H1 (cell line): ENCODE measurements around the gene FOXO6. TPM values are rescaled to one million over a fixed set of nuclear protein-coding genes. Genes with fewer than 3 reads are reported as not detected.

Experiments
- CTCF ChIA-PET: fragments of 300-600 bp; sonication (Branson Sonifier 250); formaldehyde crosslinking; loops from one replicate; lab custom pipeline; 2021; ENCODE audit not compliant: partially characterized antibody; lab: Charles Lee
- POLR2A ChIA-PET: fragments of 300-600 bp; sonication (Branson Sonifier 250); formaldehyde crosslinking; loops from one replicate; lab custom pipeline; 2021; ENCODE audit warnings: inconsistent platforms; ENCODE audit not compliant: partially characterized antibody; lab: Charles Lee
- DNase-seq, 2 experiments: peaks; one replicate each; pipeline versions ENCODE4 v3.0.0 to v3.0.0-alpha.2; 2010 to 2022; ENCODE audit warnings: low spot score in 2 of 2, low read depth in 1 of 2, mixed read lengths in 1 of 2
- FAIRE-seq: peaks from 2 replicates; lab custom pipeline; 2011; peaks lifted over from hg19 to GRCh38; lab: Jason Lieb, UNC
- H2AFZ ChIP-seq: 2 replicates; pipeline ENCODE4 v1.8.1; 2012; ENCODE audit warnings: low read length, inconsistent platforms
- H2AK5ac ChIP-seq: 2 replicates; pipeline ENCODE4 v1.6.1; 2013; ENCODE audit warnings: low read depth, low read length
- H2BK120ac ChIP-seq: replicated peaks from 2 replicates; pipeline ENCODE3; 2013; ENCODE audit warnings: low read depth, low read length, inconsistent platforms
- H2BK12ac ChIP-seq: 2 replicates; pipeline ENCODE4 v1.6.1; 2013; ENCODE audit warnings: low read depth, low read length
- H2BK15ac ChIP-seq: 2 replicates; pipeline ENCODE4 v1.6.1; 2013; ENCODE audit warnings: low read length
- H2BK20ac ChIP-seq: 2 replicates; pipeline ENCODE4 v1.6.1; 2013; ENCODE audit warnings: low read length
- H2BK5ac ChIP-seq: 2 replicates; pipeline ENCODE4 v1.6.1; 2013; ENCODE audit warnings: low read depth, low read length
- H3K14ac ChIP-seq: 2 replicates; pipeline ENCODE4 v1.6.1; 2013; ENCODE audit warnings: inconsistent platforms; ENCODE audit not compliant: insufficient read length
- H3K18ac ChIP-seq: 2 replicates; pipeline ENCODE4 v1.6.1; 2013; ENCODE audit warnings: low read length; ENCODE audit errors: extremely low read depth
- H3K23ac ChIP-seq: 2 replicates; pipeline ENCODE4 v1.6.1; 2013; ENCODE audit warnings: inconsistent platforms; ENCODE audit not compliant: insufficient read length
- H3K23me2 ChIP-seq: 2 replicates; pipeline ENCODE4 v1.6.1; 2013; ENCODE audit warnings: low read depth, low read length
- H3K27ac ChIP-seq: 2 replicates; pipeline ENCODE4 v1.6.1; 2011; ENCODE audit warnings: low read depth, low read length, inconsistent platforms
- H3K27me3 ChIP-seq, 4 experiments: replicated peaks in 1 of 4; 1 replicate in 1 of 4; 2 replicates in 3 of 4; pipeline versions ENCODE4 v1.6.1 to v1.8.1; 2011 to 2013; ENCODE audit warnings: low read length in 3 of 4, mild to moderate bottlenecking in 3 of 4, inconsistent platforms in 2 of 4, mixed read lengths in 2 of 4, moderate library complexity in 1 of 4; ENCODE audit not compliant: control insufficient read depth in 3 of 4, insufficient read depth in 3 of 4; ENCODE audit errors: extremely low read depth in 1 of 4
- H3K36me3 ChIP-seq, 4 experiments: 2 replicates each; pipeline versions ENCODE4 v1.6.1 to v1.8.1; 2011 to 2013; ENCODE audit warnings: mild to moderate bottlenecking in 4 of 4, low read length in 3 of 4, moderate library complexity in 2 of 4, control low read depth in 1 of 4, inconsistent platforms in 1 of 4; ENCODE audit not compliant: insufficient read depth in 4 of 4, control insufficient read depth in 2 of 4
- H3K4ac ChIP-seq: replicated peaks from 2 replicates; pipeline ENCODE3; 2013; ENCODE audit warnings: low read length, low read depth, mixed read lengths, inconsistent platforms; ENCODE audit not compliant: insufficient read length
- H3K4me1 ChIP-seq, 4 experiments: replicated peaks in 1 of 4; 1 replicate in 1 of 4; 2 replicates in 3 of 4; pipeline versions ENCODE4 v1.6.1 to v1.8.1; 2011 to 2013; ENCODE audit warnings: low read length in 3 of 4, inconsistent platforms in 2 of 4, mixed read lengths in 1 of 4; ENCODE audit not compliant: insufficient read depth in 4 of 4, control insufficient read depth in 3 of 4
- H3K4me2 ChIP-seq, 2 experiments: 2 replicates each; pipeline versions ENCODE4 v1.6.1 to v1.8.1; 2011 to 2013; ENCODE audit warnings: low read depth in 2 of 2, low read length in 2 of 2, control low read depth in 1 of 2, inconsistent platforms in 1 of 2, mild to moderate bottlenecking in 1 of 2; ENCODE audit not compliant: insufficient read depth in 1 of 2
- H3K4me3 ChIP-seq, 4 experiments: fragments of 200-600, 300-600 bp in 1 of 4; sonication (generic), shearing (Covaris generic), sonication (Bioruptor Twin) in 1 of 4; 2 replicates each; pipeline versions ENCODE4 v1.5.1 to v1.8.1; 2011 to 2016; ENCODE audit warnings: low read length in 4 of 4, low read depth in 3 of 4, control low read depth in 2 of 4, inconsistent platforms in 2 of 4, mild to moderate bottlenecking in 2 of 4, mixed read lengths in 1 of 4, moderate library complexity in 1 of 4; ENCODE audit not compliant: insufficient read depth in 2 of 4; ENCODE audit errors: extremely low read depth in 1 of 4
- H3K56ac ChIP-seq: replicated peaks from 2 replicates; pipeline ENCODE3; 2013; ENCODE audit warnings: low read depth, mild to moderate bottlenecking, mixed read lengths, low read length, inconsistent platforms; ENCODE audit not compliant: insufficient read length
- H3K79me1 ChIP-seq: 2 replicates; pipeline ENCODE4 v1.6.1; 2013; ENCODE audit warnings: low read depth, low read length, control low read depth
- H3K79me2 ChIP-seq, 2 experiments: 2 replicates each; pipeline versions ENCODE4 v1.6.1 to v1.8.1; 2012 to 2013; ENCODE audit warnings: low read length in 2 of 2, mild to moderate bottlenecking in 2 of 2, inconsistent platforms in 1 of 2; ENCODE audit not compliant: insufficient read depth in 2 of 2, control insufficient read depth in 1 of 2
- H3K9ac ChIP-seq, 4 experiments: replicated peaks in 1 of 4; 1 replicate in 1 of 4; 2 replicates in 3 of 4; pipeline versions ENCODE4 v1.6.1 to v1.8.1; 2011 to 2013; ENCODE audit warnings: low read depth in 3 of 4, low read length in 3 of 4, control low read depth in 2 of 4, mild to moderate bottlenecking in 2 of 4, moderate library complexity in 2 of 4, inconsistent platforms in 1 of 4; ENCODE audit errors: extremely low read depth in 1 of 4
- H3K9me3 ChIP-seq, 2 experiments: 2 replicates each; pipeline versions ENCODE4 v1.6.1 to v1.8.1; 2012 to 2013; ENCODE audit warnings: mild to moderate bottlenecking in 2 of 2, moderate library complexity in 2 of 2, control low read depth in 1 of 2, inconsistent platforms in 1 of 2, low read depth in 1 of 2, low read length in 1 of 2, mixed read lengths in 1 of 2; ENCODE audit not compliant: insufficient read depth in 2 of 2
- H4K20me1 ChIP-seq, 2 experiments: replicated peaks in 1 of 2; 2 replicates each; pipeline versions ENCODE3 to v1.8.1; 2011 to 2013; ENCODE audit warnings: inconsistent platforms in 2 of 2, low read length in 2 of 2, mild to moderate bottlenecking in 1 of 2; ENCODE audit not compliant: insufficient read depth in 2 of 2, control insufficient read depth in 1 of 2
- H4K5ac ChIP-seq: 2 replicates; pipeline ENCODE4 v1.6.1; 2013; ENCODE audit warnings: low read length, low read depth, mixed read lengths, inconsistent platforms; ENCODE audit not compliant: insufficient read length
- H4K8ac ChIP-seq: 2 replicates; pipeline ENCODE4 v1.8.0; 2013; ENCODE audit warnings: mild to moderate bottlenecking, moderate library complexity, low read length, inconsistent platforms; ENCODE audit not compliant: insufficient read depth; ENCODE audit errors: extremely low read depth
- H4K91ac ChIP-seq: replicated peaks from 2 replicates; pipeline ENCODE3; 2013; ENCODE audit warnings: low read length, mixed read lengths, inconsistent platforms; ENCODE audit not compliant: insufficient read length
- FOSL1 ChIP-seq: IDR thresholded peaks from 2 replicates; pipeline ENCODE4 v1.6.1; 2011; ENCODE audit warnings: mild to moderate bottlenecking, low read depth, low read length, moderate library complexity; ENCODE audit not compliant: insufficient read depth
- SIRT6 ChIP-seq: IDR thresholded peaks from one replicate; pipeline ENCODE4 v1.7.1; 2012; ENCODE audit warnings: low read length, inconsistent platforms
- SP4 ChIP-seq: IDR thresholded peaks from 2 replicates; pipeline ENCODE4 v1.6.1; 2012; ENCODE audit warnings: low read length, inconsistent platforms
- SRF ChIP-seq: IDR thresholded peaks from 2 replicates; pipeline ENCODE4 v1.6.1; 2011; ENCODE audit warnings: mild to moderate bottlenecking, low read depth, low read length, moderate library complexity
- TBP ChIP-seq: IDR thresholded peaks from 2 replicates; pipeline ENCODE4 v1.6.1; 2011; ENCODE audit warnings: low read depth, low read length, improper control_type of control experiment
- YY1 ChIP-seq: IDR thresholded peaks from 2 replicates; pipeline ENCODE4 v1.6.1; 2011; ENCODE audit warnings: low read depth, mild to moderate bottlenecking, low read length
- WGBS, 2 experiments: shearing (Covaris generic) in 1 of 2; methylation state at CpG; one replicate each; pipeline versions ENCODE4 v1.1.6 to v1.1.7; 2013 to 2015; ENCODE audit warnings: low lambda C conversion rate in 2 of 2, mixed read lengths in 2 of 2, inconsistent platforms in 1 of 2, low coverage in 1 of 2, missing lambda C conversion rate in 1 of 2; ENCODE audit not compliant: insufficient replicate concordance in 2 of 2, insufficient coverage in 1 of 2, insufficient read length in 1 of 2; ENCODE audit errors: extremely low coverage in 1 of 2, missing lambda C conversion rate in 1 of 2; 5-methylcytosine and 5-hydroxymethylcytosine counted together
- polyA plus RNA-seq, 7 experiments: library from polyadenylated mRNA; depleted of rRNA in 3 of 7; stranded (reverse) in 5 of 7; unstranded in 2 of 7; fragments of >200 nt in 5 of 7; fragments of 200-250 nt in 2 of 7; gene quantifications; 1 replicate in 5 of 7; 2 replicates in 1 of 7; 4 replicates in 1 of 7; pipeline versions ENCODE4 v1.2.1 to v1.2.3, GENCODE V29; 2011 to 2013; ENCODE audit warnings: missing spikeins in 2 of 7, mixed read lengths in 2 of 7
- total RNA-seq: library from RNA; stranded (reverse); fragmentation: NEBNext Ultra II Directional; extraction: Animal tissue kit (Norgen Biotek cat#: 25700); gene quantifications from 2 replicates; pipeline ENCODE4 v1.2.1, GENCODE V29; 2021
- TF ChIP-seq, protein P1 (sequence below): IDR thresholded peaks from 2 replicates; pipeline ENCODE4 v1.6.1; 2011; ENCODE audit warnings: low read length, improper control_type of control experiment
- TF ChIP-seq, protein P2 (sequence below): IDR thresholded peaks from 2 replicates; pipeline ENCODE4 v1.6.1; 2011; ENCODE audit warnings: low read depth, mild to moderate bottlenecking, low read length; ENCODE audit not compliant: insufficient read depth

The FOXO6 gene
- total and polyA plus RNA-seq, 2 of the 8 experiments (the other 6 are each of a cell fraction or from before 2014, with no cell fraction given): 0.59 to 3.0 TPM

DNA sequence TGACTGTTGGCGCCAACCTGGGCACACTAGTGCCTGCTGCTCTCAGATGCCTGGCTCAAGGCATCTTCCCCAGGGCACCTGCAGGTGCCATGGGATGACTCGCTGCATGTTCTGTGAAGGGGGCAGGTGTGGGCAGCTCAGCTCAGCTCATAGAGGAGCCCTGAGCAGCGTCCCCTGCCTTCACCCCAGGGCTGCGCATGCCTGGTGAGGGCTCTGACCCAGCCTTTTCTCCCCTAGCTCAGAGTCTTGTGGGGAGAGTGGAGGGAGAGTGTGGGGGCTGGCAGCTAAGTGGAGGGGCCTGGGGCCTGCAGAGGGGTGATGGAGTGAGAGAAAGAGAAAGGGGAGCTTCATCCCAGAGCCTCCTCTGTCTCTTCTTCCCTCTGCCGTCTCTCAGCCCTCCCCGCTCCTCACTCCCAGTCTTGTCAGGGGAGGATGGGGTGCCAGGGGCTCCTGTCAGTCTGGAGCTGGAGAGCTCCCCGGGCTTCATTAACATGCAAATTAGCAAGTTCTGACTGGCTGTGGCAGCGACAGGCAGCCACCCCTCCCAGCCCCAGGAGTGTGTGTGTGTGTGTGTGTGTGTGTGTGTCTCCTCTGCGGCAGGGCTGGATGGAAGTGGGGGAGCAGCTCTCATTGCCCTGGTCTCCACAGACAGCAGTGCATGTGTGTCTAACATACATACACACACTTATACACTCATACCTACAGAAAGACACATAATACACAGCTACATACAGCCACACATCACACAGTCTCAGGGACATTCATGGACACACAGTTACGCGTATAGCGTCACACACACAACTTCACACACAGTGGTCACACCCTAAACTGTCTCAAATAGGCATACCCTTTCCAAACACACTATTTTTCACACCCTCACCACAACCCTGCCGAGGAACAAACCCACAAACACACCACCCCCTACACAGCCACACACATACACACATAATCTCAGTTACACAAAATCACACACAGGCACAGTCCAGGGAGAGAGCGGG, 34.0 kb downstream of the FOXO6 start:
- H3K18ac ChIP-seq: peak overlapping the region; percentile 35; the same call in 1 of the 2 replicates
- peak overlapping the region; percentile 85; the same call in 1 of the 2 replicates for H2BK12ac ChIP-seq
- no peaks in the 10 kb centered on the region for H3K36me3 ChIP-seq
- H2BK20ac ChIP-seq: peak overlapping the region; percentile 82; the same call in 1 of the 2 replicates
- H3K79me2 ChIP-seq: no peaks in the 10 kb centered on the region
- H3K23me2 ChIP-seq: no peaks in the 10 kb centered on the region; the same call in 1 of the 2 replicates
- peak; percentile 75 to 81 for DNase-seq
- H4K8ac ChIP-seq: no peak overlapping the region; the same call in 1 of the 2 replicates
- no peak for FAIRE-seq
- H3K79me1 ChIP-seq: no peaks in the 10 kb centered on the region
- H2BK5ac ChIP-seq: peak overlapping the region; percentile 53; the same call in 1 of the 2 replicates
- peaks cover 6 to 46% (median 33%) of the 10 kb centered on the region in 4 experiments for H3K4me1 ChIP-seq
- H2BK120ac ChIP-seq: peak overlapping the region; percentile 25
- H2AFZ ChIP-seq: no peak overlapping the region
- H2AK5ac ChIP-seq: peak overlapping the region; percentile 84
- WGBS, 2 experiments: 38% methylated on average over 14 of the region's 14 CpGs; no CpG with 5 or more reads in 1 of the 2 experiments
- H3K27me3 ChIP-seq: peaks cover 0 to 5% (median 4%) of the 10 kb centered on the region in 4 experiments; a peak in 4 of 7 replicates
- POLR2A ChIA-PET: interaction anchor here (0.8 to 2.9 kb wide), 14 partner anchors 9 to 55 kb away, joined by 3 to 18 read pairs (median 4); no protein-coding TSS in a partner anchor
- H3K27ac ChIP-seq: no peak overlapping the region
- H3K4ac ChIP-seq: peak overlapping the region; percentile 40
- no peak overlapping the region for H3K14ac ChIP-seq
- peak overlapping the region; percentile 90 for H4K91ac ChIP-seq
- H2BK15ac ChIP-seq: peak overlapping the region; percentile 100
- CTCF ChIA-PET: interaction anchor here (0.6 to 16.9 kb wide), 30 partner anchors 9 to 950 kb away, joined by 3 to 247 read pairs (median 6); partner anchors contain the start of gene FOXO6
- no peak overlapping the region for H3K9ac ChIP-seq
- peak overlapping the region; percentile 53 to 66 for H3K4me2 ChIP-seq
- no peak overlapping the region for H3K23ac ChIP-seq
- H3K9me3 ChIP-seq: no peaks in the 10 kb centered on the region
- peak overlapping the region; percentile 4 for H4K5ac ChIP-seq
- peak overlapping the region in 3 of 4 experiments; percentile 20 to 49 (median 37); a peak in 5 of 8 replicates for H3K4me3 ChIP-seq
- H4K20me1 ChIP-seq: peaks cover 0 to 2% of the 10 kb centered on the region in 2 experiments
- no peak overlapping the region for H3K56ac ChIP-seq
- TF ChIP-seq FOSL1: 0 out of 2 replicates have a peak, but pooled peaks have one; percentile 55
- TF ChIP-seq, protein P1, sequence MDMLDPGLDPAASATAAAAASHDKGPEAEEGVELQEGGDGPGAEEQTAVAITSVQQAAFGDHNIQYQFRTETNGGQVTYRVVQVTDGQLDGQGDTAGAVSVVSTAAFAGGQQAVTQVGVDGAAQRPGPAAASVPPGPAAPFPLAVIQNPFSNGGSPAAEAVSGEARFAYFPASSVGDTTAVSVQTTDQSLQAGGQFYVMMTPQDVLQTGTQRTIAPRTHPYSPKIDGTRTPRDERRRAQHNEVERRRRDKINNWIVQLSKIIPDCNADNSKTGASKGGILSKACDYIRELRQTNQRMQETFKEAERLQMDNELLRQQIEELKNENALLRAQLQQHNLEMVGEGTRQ: no peak
- TF ChIP-seq, protein P2, sequence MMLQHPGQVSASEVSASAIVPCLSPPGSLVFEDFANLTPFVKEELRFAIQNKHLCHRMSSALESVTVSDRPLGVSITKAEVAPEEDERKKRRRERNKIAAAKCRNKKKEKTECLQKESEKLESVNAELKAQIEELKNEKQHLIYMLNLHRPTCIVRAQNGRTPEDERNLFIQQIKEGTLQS: no peak
- no peak for TF ChIP-seq TBP
- no peak for TF ChIP-seq SRF
- TF ChIP-seq YY1: 0 out of 2 replicates have a peak, but pooled peaks have one; percentile 8
- no peak for TF ChIP-seq SP4
- no peak for TF ChIP-seq SIRT6
